Stimulated activated CD4-positive, alpha-beta T cell treated with anti-CD3 and anti-CD28 coated beads, Interleukin-12 subunit alpha, Interleukin-12 subunit beta, amount 100 ng/mL, for 48 hours (primary cell): ENCODE results near the gene NAT16.
"Not testable (repeated sequence)": the region's sequence is repeated elsewhere in the genome, so short reads cannot be mapped to it uniquely, and the experiment has no call there.

Source experiments
- DNase-seq, 3 donors: peaks; one replicate each; pipeline ENCODE4 v3.0.0-alpha.2; 2020; ENCODE audit warnings: low read depth in 2 of 3, low spot score in 1 of 3

NAT16 gene

DNA sequence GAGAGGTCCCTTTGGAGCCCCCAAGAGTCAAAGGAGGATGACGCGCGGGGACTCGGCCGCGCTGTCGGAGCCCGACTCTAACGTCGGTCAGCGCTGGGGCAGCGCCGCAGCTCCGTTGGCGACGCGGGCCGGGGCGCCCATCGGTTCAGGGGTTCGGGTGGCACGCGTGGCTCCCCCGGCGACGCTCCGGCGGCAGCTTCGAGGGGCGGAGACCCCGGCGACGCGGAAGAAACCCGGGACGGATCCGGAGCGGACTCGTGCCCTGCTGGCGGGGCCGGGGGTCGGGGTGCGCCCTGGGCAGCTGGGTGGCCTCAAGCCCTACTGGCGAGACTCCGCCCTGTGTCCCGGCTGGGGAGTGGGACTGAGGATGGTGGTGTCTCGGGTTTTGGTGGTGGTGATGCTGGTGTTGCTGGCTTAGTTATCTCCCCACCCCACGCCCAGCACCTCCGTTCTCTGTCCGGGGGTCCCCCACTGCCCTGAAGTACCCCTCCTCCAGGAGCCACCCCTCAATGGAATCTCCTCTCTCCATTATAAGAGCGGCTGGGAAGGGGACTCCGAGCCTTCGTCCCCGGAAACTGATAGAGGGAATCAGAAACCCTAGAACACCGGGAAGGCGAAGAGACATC is at the start of gene NAT16:
Gene NAT16, minus strand, starts transcription at position 164 of the 626 bp plus-strand sequence. CDS start 5,486 bp downstream, outside the sequence.
- no peak for DNase-seq

DNA sequence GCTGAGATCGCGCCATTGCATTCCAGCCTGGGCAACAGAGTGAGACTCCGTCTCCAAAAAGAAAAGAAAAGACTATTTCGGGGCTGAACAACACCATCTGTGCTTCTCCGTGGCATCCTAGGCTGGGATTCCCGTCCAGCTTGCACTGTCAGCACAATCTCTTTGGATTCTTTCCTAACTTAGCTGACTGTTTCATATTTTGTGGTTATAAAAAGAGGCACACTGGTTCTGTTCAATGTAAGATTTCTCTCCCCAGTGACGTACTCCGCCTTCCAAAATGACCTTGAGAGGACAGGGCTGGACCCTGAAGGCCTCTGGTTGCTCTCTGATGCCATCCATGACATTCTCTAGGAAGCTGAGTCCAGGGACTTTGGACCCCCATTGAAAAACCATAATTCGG is 46.6 kb upstream of the NAT16 start:
- no peak for DNase-seq

DNA sequence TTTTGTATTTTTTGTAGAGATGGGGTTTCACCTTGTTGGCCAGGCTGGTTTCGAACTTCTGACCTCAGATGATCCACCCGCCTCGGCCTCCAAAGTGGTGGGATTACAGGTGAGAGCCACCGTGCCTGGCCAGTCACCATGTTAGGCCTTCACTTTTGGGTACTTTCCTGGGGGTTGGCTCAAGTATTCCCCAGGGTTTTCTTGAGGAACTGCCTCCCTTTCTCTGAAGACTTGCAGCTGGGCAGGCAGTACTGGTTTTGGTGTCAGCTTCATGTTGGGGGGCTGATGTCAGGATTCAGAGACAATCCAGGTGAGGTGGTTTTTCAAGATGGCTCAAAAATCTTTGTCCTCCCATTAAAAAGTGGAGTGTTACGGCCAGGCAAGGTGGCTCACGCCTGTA is 45.6 kb upstream of the NAT16 start:
- DNase-seq = no peak

DNA sequence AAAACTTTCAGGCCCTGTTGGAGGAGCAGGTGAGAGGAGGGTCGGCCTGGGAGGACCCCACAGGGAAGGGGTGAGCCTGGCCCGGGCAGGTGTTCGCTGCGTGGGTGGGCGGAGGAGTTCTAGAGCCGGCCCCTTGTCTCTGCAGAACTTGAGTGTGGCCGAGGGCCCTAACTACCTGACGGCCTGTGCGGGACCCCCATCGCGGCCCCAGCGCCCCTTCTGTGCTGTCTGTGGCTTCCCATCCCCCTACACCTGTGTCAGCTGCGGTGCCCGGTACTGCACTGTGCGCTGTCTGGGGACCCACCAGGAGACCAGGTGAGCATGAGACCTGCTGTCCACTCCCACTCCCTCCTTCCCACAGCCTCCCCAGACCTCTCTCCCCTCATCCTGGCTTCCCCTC is 43.4 kb upstream of the NAT16 start:
- DNase-seq = no peak

DNA sequence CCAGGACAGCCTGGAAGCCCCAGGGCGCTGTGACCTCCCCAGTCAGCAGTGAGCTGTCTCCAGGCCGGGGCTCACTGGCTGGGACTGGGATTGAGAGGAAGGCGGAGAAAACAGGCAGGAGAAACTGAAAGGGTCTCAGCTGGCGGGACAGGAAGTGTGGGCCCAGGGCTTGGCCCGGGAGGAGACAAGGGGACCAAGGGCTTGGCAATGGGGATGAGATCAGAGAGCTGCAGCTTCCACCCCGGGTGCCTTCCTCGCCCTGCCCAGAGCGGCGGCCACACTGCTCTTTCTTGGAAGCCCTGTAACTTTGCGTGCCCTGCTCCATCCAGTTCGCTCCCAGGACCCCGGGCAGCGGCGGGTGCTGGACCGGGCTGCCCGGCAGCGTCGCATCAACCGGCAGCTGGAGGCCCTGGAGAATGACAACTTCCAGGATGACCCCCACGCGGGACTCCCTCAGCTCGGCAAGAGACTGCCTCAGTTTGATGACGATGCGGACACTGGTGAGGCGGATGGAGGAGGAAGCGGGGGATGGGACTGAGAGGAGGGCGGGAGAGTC is 42.3 kb upstream of the NAT16 start:
- DNase-seq = no peak

DNA sequence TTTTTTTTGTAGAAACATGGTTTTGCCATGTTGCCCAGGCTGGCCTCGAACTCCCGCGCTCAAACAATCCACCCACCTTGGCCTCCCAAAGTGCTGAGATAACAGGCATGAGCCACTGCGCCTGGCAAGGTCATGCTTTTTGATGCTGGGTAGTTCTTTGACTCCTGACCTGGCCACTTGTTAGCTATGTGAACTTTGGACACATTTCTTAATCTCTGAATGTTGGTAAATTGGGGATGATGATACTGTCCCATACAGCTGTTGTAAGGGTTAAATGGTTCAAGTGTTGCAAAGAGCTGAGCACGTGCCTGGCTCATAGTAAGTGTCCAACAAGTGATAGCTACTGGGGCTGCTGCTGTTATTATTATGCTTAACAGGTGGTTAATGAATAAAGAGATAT is 40.2 kb upstream of the NAT16 start:
- no peak for DNase-seq

DNA sequence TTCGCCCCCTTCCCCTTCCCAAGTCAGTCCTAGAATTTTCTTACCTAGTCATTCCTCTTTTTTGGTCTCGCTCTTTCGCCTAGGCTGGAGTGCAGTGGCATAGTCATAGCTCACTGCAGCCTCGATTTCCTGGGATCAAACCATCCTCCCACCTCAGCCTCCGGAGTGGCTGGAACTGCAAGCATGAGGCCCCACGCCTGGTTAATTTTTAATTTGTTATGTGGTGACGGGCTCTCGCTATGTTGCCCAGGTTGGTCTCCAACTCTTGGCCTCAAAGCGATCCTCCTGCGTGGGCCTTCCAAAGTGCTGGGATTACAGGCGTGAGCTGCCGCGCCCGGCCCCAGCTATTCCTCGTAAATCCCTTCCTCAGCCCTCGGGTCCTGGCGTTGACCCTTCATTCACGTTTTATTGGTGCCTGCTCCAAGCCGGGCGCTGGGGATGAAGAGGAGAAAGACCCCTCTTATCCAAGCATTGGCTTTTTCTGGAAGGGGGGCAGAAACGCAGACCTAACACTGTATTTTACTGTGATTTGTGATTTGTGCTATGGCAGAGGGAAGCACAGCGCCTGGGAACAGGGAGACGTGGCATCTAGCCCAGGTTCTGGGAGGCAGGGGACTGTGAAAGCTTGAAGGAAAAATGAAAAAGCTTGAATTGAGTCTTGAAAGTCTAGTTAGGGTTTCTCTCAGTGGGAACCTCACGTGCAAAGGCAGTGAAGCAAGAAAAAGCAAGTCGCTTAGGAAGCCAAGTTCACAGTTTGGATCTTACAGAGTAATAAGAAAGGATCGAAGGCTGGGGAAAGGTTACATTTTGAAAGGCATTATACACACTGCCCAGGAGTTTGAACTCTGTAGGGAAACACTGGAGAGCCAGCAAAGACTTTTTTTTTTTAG is 38.4 kb upstream of the NAT16 start:
- DNase-seq = no peak

DNA sequence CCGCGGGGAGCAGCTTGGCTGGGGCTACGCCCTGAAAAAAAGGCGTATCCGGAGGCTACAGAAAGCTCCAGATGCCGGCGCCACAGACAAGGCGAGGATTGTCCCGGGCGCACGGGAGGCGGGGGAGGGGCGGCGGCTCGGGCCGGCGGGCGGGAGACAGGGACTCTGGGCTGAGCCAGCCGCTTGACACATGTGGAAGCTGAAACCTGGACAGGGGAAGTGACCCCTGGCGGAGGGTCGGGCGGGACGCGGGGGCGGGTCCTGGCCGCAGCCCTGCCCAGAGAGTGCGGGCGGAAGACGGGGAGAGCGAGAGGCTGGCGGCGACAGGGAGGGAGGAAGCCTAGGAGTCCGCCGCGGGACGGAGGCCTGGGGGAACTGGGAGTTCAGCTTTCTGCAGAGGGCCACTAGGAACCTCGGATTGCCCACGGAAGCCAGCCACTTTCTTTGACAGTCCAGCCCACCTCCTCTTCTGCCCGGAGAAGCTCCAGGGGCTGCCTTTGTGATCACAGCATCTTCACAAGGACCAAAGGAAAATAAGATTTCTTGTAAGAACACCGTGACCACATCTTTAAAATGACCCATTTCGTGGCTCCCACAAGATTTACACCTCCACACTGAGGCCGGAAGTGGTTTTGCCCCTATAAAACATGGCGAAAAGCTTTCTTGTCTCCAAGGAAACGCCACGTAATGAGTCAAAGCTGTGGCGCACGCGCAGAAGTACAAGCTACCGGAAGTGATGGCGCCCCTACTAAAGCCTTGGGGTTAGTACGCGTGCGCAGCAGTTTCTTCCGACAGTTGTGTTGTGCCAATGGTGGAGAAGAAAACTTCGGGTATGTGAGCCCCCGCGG is 37.5 kb upstream of the NAT16 start, which contains the start of the genes PLOD3 and ZNHIT1:
Gene PLOD3, minus strand, starts transcription at position 194 of the 848 bp plus-strand sequence. CDS start 307 bp downstream, outside the sequence.
Gene ZNHIT1, plus strand, starts transcription at position 778 of the 848 bp plus-strand sequence. Its CDS starts 31 bp downstream, at position 809.
- peak; percentile 92 to 94 (median 92) for DNase-seq

DNA sequence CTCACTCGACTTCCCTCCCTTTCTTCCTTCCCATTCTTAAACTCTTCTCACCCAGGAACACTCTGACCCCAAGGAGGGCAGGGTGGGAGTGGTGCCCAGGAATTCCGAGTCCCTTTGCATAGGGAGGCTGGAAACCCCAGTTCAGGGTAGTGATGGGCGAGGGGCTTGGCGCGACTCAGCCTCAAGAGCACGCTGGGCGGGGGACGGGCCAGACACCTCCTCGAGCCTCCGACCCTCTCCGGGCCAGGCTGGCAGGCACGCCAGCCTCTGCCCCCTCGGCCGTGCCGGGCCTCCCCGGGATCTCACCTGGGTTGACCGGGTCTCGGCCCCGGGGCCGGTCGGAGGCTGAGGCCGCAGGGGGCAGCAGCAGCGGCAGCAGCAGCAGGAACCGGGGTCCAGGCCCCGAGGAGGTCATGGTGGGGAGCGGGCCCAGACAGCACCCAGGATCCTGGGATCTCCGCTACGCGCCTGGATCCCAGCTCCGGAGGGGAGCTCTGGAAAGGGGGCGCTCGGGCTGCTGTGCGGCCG is 36.8 kb upstream of the NAT16 start:
- DNase-seq = no peak

DNA sequence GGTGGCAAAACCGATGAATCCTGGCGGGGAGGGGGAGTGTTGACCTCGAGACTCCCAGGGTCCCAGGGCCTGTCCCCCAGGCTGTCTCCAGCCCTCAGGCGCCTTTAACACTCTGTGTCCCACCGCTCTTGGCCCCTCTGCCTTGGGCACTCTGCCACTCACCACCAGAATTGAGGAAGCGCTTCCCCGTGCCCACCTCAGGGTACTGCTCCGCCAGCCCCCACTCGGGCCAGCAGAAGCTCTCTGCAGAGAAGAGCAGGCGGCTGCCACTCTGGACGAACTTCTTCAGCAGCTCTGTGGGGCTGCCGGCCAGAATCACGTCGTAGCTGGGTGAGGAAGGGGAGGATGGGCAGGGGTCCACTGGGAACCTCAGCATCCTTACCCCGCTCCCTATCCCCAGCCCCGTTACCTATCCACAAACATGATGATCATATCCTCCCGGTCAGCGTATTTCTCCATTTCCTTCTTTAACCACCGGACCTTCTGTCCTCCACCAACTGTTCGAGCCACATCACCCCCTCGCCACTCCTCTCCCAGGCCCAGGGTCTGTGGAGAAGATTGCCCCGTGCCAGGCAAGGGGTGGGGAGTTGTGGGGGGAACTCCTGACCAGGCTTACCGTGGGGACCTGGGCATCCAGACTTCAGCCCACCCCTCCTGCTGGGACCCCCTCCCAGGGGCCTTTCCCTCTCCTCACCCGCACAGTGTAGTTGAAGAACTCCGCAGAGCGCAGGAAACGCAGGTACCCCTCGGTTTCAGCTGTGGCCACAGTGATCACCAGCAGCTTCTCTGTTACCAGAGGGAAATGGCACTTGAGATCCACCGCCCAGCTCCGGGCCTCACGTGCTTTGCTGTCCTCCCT is 36.1 kb upstream of the NAT16 start:
- DNase-seq = no peak

DNA sequence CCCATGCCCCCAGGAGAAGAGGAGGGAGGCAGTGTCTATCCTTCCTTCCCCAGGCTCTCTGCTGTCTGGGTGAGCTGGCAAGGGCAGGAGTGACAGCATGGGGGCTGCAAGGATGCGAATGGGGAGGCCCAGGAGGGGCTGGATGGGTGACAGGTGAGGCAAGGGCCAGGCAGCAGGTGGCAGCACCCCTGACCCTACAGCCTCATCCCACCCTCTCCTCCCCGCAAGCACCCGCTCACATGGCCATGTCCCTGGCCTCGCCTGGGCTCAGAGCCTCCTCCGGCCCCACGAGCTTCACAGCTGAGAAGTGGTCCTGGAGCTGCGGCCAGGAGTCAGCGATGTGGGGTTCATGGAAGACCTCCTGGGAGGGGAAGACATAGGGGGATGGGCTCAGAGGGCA is 31.9 kb upstream of the NAT16 start:
- DNase-seq = no peak

DNA sequence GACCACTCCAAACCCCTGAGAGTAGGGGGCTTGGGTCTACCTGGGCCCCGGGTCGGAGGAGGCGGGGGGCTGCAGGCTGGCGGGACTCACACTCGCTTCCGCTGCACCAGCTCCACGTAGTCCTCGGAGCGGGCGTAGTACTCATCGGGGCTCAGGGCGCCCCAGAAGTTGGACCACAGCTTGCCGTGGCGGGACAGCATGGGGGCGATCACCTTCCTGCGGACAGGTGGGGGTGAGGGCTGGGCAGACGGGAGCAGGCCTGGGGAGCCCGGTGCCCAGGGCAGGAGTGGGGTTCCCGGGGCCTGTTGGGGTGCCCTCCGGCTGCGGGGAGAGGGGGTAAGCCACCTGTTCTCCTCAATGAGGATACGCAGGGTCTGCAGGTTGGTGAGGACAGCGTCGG is 31.4 kb upstream of the NAT16 start:
- DNase-seq = no peak

DNA sequence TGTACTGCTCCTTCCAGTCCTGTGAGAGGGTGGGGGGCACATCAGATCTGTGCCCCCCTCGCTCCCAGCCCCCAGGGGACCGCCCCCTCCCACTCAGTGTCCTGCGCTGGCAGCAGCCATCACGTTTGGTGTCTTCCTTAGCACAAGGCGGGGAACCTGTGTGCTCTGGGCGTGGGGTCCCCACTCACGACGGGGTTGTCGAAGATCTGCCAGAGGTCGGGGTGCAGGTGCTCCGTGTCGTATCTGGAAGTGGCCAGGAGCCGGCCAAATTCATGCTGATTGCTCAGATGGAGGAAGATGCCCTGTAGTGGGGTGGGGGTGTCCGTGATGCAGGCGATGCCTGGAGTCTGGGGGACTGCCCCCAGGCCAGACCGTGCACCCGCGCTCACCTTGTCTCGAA is 30.1 kb upstream of the NAT16 start:
- no peak for DNase-seq

DNA sequence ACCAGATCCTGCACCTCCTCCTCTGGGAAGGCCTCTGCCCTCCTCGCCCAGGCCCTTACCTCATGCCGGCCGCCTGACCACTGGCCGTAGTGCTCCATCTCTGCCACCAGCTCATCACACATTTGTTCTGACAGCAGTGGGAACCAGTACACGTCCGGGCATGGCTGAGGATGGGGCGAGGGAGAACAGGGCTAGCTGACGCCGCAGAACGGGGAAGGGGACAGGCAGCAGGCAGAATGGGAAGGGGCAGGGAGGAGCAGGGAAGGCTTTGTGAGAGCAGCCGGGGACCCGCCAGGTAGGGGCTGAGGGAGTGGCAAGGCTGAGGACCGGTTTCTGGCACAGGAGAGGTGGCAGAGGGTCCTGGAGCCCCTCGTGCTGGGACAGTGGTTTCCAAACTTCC is 28.7 kb upstream of the NAT16 start:
- no peak for DNase-seq

DNA sequence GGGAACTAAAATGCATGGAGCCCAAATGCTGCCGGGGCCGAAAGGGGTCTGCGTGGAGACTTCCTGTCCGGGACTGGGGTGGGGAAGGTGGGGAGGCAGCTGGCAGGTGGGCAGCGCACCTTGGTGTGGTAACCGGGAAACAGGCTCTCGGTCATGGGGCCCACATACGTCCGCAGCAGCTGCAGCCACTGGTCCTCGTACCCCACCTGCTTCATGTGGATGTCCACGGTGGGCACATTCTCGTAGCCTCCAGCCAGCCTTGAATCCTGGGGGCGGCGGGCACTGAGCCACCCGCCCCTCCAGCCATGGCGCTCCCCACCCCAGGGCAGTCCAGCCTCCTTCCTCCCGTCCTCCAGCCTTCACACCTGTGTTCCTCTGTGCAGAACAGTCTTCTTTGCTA is 27.4 kb upstream of the NAT16 start:
- DNase-seq = no peak

DNA sequence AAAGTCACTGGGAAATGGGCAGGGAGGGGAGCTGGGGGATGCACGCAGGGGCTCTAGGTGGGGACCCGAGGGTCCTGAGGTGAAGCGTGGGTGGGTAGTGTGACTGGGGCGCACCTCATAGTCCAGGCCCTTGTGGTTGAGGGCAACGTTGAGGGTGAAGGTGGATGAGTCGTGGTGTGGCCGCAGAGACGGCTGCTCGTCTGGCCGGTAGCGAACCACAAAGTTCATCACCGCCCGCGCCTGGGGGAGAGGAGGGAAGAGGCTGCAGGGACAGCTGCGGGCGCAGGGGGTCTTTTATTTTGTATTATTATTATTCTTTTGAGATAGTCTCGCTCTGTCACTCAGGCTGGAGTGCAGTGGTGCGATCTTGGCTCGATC is 26.6 kb upstream of the NAT16 start:
- no peak for DNase-seq

DNA sequence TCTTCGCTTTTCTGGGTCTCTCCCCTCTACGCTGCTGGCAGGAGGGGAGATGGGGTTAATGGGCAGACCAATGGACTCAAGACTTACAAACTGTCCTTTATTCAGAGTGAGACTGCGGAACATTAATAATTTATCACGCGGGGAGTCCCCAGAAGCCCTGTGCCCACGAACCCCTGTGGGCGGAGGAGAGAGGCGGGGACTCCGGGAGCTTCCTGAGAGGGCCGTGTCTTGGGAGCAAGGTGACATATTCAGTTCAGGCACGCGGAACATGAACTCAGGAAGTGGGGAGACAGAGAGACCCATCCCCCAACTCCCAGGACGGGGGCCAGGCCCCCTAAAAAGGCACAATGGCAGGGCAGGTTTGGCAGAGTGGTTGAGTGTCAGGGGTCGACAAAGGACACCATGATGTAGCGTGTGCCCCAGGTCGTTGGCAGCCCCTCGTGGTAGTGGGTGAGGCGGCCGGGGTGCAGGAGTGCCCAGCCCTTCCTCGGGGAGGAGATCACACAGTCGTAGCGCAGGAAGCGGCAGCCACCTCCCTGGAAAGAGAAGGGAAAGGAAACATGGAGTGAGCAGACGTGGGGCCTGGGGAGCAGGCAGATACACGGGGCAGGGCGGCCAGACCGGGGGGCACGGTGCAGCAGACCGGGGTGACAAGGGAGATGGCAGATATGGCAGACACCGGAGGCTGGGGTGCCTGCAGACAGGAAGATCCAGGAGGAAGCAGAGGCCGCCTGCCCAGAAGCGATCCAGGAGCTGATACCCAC is 26.0 kb upstream of the NAT16 start:
- no peak for DNase-seq

DNA sequence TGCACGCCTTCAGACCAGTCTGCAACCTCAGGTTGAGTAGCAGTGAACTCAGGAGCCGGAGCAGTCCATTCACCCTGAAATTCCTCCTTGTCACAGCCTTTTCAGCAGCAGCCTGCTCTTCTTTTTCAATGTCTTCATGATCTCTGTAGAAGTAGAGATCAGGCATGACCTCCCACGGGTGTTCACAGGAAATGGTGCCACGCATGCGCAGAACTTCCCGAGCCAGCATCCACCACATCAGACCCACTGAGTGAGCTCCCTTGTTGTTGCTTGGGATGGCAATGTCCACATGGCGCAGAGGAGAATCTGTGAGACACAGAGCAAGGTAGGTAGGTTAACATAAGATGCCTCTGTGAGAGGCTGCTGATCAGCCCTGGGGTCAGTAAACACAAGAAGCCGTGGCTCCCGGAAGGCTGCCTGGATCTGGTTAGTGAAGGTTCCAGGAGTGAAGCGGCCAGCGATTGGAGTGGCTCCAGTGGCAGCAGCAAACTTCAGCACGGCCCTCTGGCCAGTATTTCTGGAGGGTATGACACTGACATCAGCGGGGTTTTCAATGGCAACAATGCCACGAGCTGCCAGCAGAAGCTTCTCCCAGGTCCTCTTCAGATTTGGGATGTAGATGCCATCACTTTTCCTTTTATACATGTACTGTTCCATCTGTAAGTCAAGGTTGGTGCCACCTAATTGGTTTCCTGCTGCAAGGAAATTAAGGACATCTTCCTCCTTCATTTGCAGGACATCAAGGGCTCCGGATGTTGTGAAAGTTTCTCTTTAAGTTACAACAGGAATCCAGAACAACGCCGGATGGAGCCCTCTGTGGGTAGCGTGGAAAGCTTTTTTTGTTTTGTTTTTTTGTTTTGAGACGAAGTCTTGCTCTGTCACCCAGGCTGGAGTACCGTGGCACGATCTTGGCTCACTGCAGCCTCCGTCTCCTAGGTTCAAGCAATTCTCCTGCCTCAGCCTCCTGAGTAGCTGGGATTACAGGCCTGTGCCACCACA is 23.9 kb upstream of the NAT16 start:
- not testable (repeated sequence) for DNase-seq
